Activated CD8-positive, alpha-beta memory T cell treated with anti-CD3 and anti-CD28 coated beads, Interleukin-2, amount 50 U/mL, for 4 hours (primary cell): ENCODE data around the gene FN3K.

Experiments
- DNase-seq: peaks from one replicate; pipeline ENCODE4 v3.0.0-alpha.2; 2020

The FN3K gene

GRCh38 chr17:82797061-82797460 lies 61.6 kb downstream of the FN3K start:
- no peak for DNase-seq

GRCh38 chr17:82798752-82799151 lies 63.3 kb downstream of the FN3K start:
- DNase-seq, result no peak

- DNase-seq, result no peak
These were observed 64.2 kb downstream of the FN3K start for GRCh38 chr17:82799591-82799990.
